Esophagus squamous epithelium (tissue), 5 donors: ENCODE measurements around the gene FAM107B. TPM values are rescaled to one million over a fixed set of nuclear protein-coding genes. Genes with fewer than 3 reads are reported as not detected.

Experiments used
- DNase-seq: peaks from one replicate; lab custom pipeline; 2025; lab: John Stamatoyannopoulos, UW
- H3K27ac ChIP-seq, 4 donors: fragments of 200-600 bp; sonication (generic); one replicate each; pipeline ENCODE4 v1.5.1; 2016 to 2019; ENCODE audit warnings: mild to moderate bottlenecking in 1 of 4
- H3K27me3 ChIP-seq, 4 donors: fragments of 200-600 bp; sonication (generic); 1 replicate in 3 of 4; 2 replicates in 1 of 4; pipeline versions ENCODE4 v1.5.1 to v1.6.0; 2017 to 2021; ENCODE audit warnings: antibody characterized with exemption in 1 of 4
- H3K36me3 ChIP-seq, 3 donors: fragments of 200-600 bp; sonication (generic); one replicate each; pipeline ENCODE4 v1.5.1; 2016 to 2019
- H3K4me1 ChIP-seq, 3 donors: fragments of 200-600 bp; sonication (generic); one replicate each; pipeline ENCODE4 v1.5.1; 2017 to 2019
- H3K4me3 ChIP-seq, 4 donors: fragments of 200-600 bp; sonication (generic); 1 replicate in 3 of 4; 2 replicates in 1 of 4; pipeline ENCODE4 v1.5.1; 2016 to 2019; ENCODE audit warnings: mild to moderate bottlenecking in 2 of 4, moderate library complexity in 1 of 4
- H3K9me3 ChIP-seq, 3 donors: fragments of 200-600 bp; sonication (generic); one replicate each; pipeline ENCODE4 v1.5.1; 2016 to 2019
- POLR2A ChIP-seq, 4 donors: fragments of 450-650 bp; IDR thresholded peaks; one replicate each; pipeline ENCODE4 v1.6.1; 2017; ENCODE audit warnings: antibody characterized with exemption in 4 of 4, mild to moderate bottlenecking in 4 of 4, moderate library complexity in 3 of 4
- WGBS, 2 donors: methylation state at CpG; one replicate each; pipeline ENCODE4 v1.1.5; 2018; 5-methylcytosine and 5-hydroxymethylcytosine counted together
- intact Hi-C: fragments of 100-400 bp; cut with DNase I; formaldehyde crosslinking; loops from one replicate; pipeline ENCODE4 v1.15.0; 2022
- total RNA-seq, 4 donors: library from RNA; depleted of rRNA; stranded (reverse); fragments of >200 nt; gene quantifications; one replicate each; pipeline ENCODE4 v1.1.0, GENCODE V29; 2016
- TF ChIP-seq, protein P1 (sequence below), 6 experiments: fragments of 450-650 bp in 4 of 6; fragments of 200-600 bp in 2 of 6; sonication (generic) in 2 of 6; IDR thresholded peaks; one replicate each; pipeline ENCODE4 v1.5.1; 2016 to 2019; ENCODE audit warnings: antibody characterized with exemption in 6 of 6, mild to moderate bottlenecking in 4 of 6, moderate library complexity in 4 of 6
- donor health status: DM: yes; HTN: yes; CAD: no.

The FAM107B gene
- total RNA-seq, 4 donors from 2014 or later = 6.7 to 17.0 (median 12.9) TPM

DNA sequence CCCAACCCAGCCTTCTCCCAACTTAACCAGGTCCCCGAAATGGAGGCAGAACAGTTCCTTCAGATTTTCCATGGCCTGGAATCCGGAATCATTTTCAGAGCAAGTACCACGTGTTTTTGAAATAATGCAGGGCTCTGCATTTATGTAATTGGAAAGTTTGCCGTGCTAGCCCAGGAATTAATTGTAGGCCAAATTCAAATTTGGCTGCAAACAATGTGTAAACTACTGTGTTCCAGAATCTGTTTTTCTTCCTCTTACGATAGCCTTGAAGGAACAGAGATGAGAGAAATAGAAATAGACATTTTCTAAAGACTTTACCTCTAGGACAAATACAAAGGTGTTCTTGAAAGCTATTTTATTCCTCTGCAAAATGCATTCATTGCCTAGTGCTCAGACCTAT lies 77.4 kb downstream of the FAM107B start:
- Histone ChIP-seq H3K36me3 (no peaks in the 10 kb centered on the region), H3K4me3 (no peak overlapping the region), H3K4me1 (peaks cover 0 to 7% (median 0%) of the 10 kb centered on the region in 3 donors), H3K27ac (no peak overlapping the region), H3K27me3 (no peaks in the 10 kb centered on the region), H3K9me3 (no peaks in the 10 kb centered on the region)
- 87% methylated on average over 5 of the region's 5 CpGs for WGBS, 2 donors
- TF ChIP-seq, protein P1, sequence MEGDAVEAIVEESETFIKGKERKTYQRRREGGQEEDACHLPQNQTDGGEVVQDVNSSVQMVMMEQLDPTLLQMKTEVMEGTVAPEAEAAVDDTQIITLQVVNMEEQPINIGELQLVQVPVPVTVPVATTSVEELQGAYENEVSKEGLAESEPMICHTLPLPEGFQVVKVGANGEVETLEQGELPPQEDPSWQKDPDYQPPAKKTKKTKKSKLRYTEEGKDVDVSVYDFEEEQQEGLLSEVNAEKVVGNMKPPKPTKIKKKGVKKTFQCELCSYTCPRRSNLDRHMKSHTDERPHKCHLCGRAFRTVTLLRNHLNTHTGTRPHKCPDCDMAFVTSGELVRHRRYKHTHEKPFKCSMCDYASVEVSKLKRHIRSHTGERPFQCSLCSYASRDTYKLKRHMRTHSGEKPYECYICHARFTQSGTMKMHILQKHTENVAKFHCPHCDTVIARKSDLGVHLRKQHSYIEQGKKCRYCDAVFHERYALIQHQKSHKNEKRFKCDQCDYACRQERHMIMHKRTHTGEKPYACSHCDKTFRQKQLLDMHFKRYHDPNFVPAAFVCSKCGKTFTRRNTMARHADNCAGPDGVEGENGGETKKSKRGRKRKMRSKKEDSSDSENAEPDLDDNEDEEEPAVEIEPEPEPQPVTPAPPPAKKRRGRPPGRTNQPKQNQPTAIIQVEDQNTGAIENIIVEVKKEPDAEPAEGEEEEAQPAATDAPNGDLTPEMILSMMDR (IDR thresholded peaks at IDR 0.05) = no peak
- no peak for TF ChIP-seq POLR2A (IDR thresholded peaks at IDR 0.05)
- no peak for DNase-seq
- intact Hi-C loops = no loop called here

GRCh38 chr10:14696821-14697220 lies 77.9 kb downstream of the FAM107B start:
- H3K27ac ChIP-seq = no peak overlapping the region
- intact Hi-C loops = no loop called here
- peaks cover 0 to 7% (median 0%) of the 10 kb centered on the region in 3 donors for H3K4me1 ChIP-seq
- no peaks in the 10 kb centered on the region for H3K9me3 ChIP-seq
- H3K36me3 ChIP-seq = no peaks in the 10 kb centered on the region
- DNase-seq = no peak
- 76 to 94% methylated on average over 5 of the region's 5 CpGs for whole genome bisulfite sequencing, 2 donors
- TF ChIP-seq POLR2A (IDR thresholded peaks at IDR 0.05) = no peak
- TF ChIP-seq, protein P1 (IDR thresholded peaks at IDR 0.05) = no peak
- H3K27me3 ChIP-seq = no peaks in the 10 kb centered on the region
- no peak overlapping the region for H3K4me3 ChIP-seq

DNA sequence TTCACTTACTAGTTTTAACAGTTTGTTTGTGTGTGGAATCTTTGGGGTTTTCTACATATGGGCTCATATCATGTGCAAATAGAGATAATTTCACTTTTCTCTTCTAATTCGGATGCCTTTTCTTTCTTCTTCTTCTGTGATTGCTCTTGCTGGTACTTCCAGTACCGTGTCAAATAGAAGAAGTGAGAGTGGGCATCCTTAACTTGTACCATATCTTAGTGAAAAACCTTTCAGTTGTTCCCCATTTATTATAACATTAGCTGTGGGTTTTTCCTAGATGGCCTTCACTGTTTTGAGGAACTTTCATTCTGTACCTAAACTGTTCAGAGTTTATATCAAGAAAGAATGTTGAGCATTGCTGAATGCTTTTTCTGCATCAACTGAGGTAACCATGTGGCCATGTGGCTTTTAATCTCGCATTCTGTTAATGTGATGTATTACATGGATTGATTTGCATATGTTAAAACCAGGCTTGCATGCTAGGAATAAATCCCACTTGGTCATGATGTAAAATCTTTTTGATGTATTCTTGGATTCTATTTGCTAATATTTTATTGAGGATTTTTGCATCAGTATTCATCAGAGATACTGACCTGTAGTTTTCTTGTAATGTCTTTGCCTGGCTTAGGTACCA lies 78.7 kb downstream of the FAM107B start:
- intact Hi-C loops = no loop called here
- Histone ChIP-seq H3K36me3 (no peaks in the 10 kb centered on the region), H3K4me1 (peaks cover 0 to 7% (median 0%) of the 10 kb centered on the region in 3 donors), H3K27me3 (peaks cover 0 to 6% (median 0%) of the 10 kb centered on the region in 4 donors), H3K27ac (no peak overlapping the region), H3K9me3 (no peaks in the 10 kb centered on the region), H3K4me3 (no peak overlapping the region)
- no peak for DNase-seq
- WGBS, 2 donors = 80 to 89% methylated on average over 3 of the region's 3 CpGs
- TF ChIP-seq, protein P1 (IDR thresholded peaks at IDR 0.05) = no peak
- no peak for TF ChIP-seq POLR2A (IDR thresholded peaks at IDR 0.05)

DNA sequence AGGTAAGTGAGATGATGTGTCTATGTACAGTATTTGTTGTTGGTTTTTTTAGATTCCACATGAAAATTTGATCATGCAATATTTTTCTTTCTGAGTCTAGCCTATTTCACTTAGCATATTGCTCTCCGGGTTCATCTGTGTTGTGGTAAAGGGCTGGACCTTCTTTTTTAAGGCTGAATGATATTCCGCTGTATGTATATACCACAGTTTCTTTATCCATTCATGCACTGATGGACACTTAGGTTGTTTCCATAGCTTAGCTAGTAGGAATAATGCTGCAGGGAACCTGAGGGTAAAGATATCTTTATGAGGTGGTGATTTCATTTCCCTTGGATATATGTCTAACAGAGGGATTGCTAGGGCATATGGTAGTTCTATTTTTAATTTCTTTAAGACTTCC lies 80.8 kb downstream of the FAM107B start:
- intact Hi-C loops = no loop called here
- H3K27ac ChIP-seq = no peak overlapping the region
- no peak for DNase-seq
- no peak overlapping the region for H3K4me3 ChIP-seq
- peaks cover 0 to 6% (median 0%) of the 10 kb centered on the region in 4 donors for H3K27me3 ChIP-seq
- no peak for TF ChIP-seq POLR2A (IDR thresholded peaks at IDR 0.05)
- TF ChIP-seq, protein P1 (IDR thresholded peaks at IDR 0.05) = no peak
- H3K36me3 ChIP-seq = no peaks in the 10 kb centered on the region
- H3K9me3 ChIP-seq = no peaks in the 10 kb centered on the region
- peaks cover 0 to 4% (median 0%) of the 10 kb centered on the region in 3 donors for H3K4me1 ChIP-seq
- WGBS, 2 donors = 48 to 100% methylated on average over 2 of the region's 2 CpGs

GRCh38 chr10:14692344-14693076 lies 82.2 kb downstream of the FAM107B start:
- DNase-seq = no peak

More at GRCh38 chr10:14692344-14693076, 82.2 kb downstream of the FAM107B start:
- H3K4me1 ChIP-seq = no peaks in the 10 kb centered on the region
- no peaks in the 10 kb centered on the region for H3K9me3 ChIP-seq
- H3K4me3 ChIP-seq = no peak overlapping the region
- TF ChIP-seq, protein P1 (IDR thresholded peaks at IDR 0.05) = no peak
- H3K36me3 ChIP-seq = no peaks in the 10 kb centered on the region
- no peak overlapping the region for H3K27ac ChIP-seq
- peaks cover 0 to 6% (median 0%) of the 10 kb centered on the region in 4 donors for H3K27me3 ChIP-seq
- intact Hi-C loops = no loop called here
- 56 to 62% methylated on average over 16 of the region's 16 CpGs for WGBS, 2 donors
